PFSK-1 (cell line): ENCODE measurements around the gene USP50.

Experiments used
- FOXP2 ChIP-seq: optimal IDR thresholded peaks from 2 replicates; pipeline ENCODE3; 2011; ENCODE audit warnings: borderline replicate concordance, control low read depth, inconsistent platforms; ENCODE audit not compliant: insufficient read depth; ENCODE audit errors: extremely low read length, extremely low read depth
- POLR2AphosphoS5 ChIP-seq: IDR thresholded peaks from 2 replicates; pipeline ENCODE4 v1.6.1; 2012; ENCODE audit warnings: low read depth, mild to moderate bottlenecking, control low read depth, low read length, moderate library complexity
- SIN3A ChIP-seq: IDR thresholded peaks from 2 replicates; pipeline ENCODE4 v1.6.1; 2012; ENCODE audit warnings: mild to moderate bottlenecking, low read length, moderate library complexity, borderline replicate concordance; ENCODE audit not compliant: insufficient read depth
- TAF1 ChIP-seq: IDR thresholded peaks from 2 replicates; pipeline ENCODE4 v1.6.1; 2012; ENCODE audit warnings: low read length, control low read depth, borderline replicate concordance; ENCODE audit not compliant: insufficient read depth
- TF ChIP-seq, protein P1 (sequence below), 2 experiments: IDR thresholded peaks; 2 replicates each; pipeline versions ENCODE4 v1.6.1 to v1.8.0; 2011 to 2012; ENCODE audit warnings: low read depth in 2 of 2, low read length in 2 of 2, control low read depth in 1 of 2, inconsistent platforms in 1 of 2, mild to moderate bottlenecking in 1 of 2, moderate library complexity in 1 of 2; ENCODE audit not compliant: insufficient read depth in 1 of 2

- TF ChIP-seq POLR2AphosphoS5: no peak
- no peak for TF ChIP-seq TAF1
- TF ChIP-seq, protein P1, sequence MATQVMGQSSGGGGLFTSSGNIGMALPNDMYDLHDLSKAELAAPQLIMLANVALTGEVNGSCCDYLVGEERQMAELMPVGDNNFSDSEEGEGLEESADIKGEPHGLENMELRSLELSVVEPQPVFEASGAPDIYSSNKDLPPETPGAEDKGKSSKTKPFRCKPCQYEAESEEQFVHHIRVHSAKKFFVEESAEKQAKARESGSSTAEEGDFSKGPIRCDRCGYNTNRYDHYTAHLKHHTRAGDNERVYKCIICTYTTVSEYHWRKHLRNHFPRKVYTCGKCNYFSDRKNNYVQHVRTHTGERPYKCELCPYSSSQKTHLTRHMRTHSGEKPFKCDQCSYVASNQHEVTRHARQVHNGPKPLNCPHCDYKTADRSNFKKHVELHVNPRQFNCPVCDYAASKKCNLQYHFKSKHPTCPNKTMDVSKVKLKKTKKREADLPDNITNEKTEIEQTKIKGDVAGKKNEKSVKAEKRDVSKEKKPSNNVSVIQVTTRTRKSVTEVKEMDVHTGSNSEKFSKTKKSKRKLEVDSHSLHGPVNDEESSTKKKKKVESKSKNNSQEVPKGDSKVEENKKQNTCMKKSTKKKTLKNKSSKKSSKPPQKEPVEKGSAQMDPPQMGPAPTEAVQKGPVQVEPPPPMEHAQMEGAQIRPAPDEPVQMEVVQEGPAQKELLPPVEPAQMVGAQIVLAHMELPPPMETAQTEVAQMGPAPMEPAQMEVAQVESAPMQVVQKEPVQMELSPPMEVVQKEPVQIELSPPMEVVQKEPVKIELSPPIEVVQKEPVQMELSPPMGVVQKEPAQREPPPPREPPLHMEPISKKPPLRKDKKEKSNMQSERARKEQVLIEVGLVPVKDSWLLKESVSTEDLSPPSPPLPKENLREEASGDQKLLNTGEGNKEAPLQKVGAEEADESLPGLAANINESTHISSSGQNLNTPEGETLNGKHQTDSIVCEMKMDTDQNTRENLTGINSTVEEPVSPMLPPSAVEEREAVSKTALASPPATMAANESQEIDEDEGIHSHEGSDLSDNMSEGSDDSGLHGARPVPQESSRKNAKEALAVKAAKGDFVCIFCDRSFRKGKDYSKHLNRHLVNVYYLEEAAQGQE (IDR thresholded peaks at IDR 0.05; ENCODE audit: insufficient read depth in 1 of 2, low read depth in 2 of 2, low read length in 2 of 2): no peak
- TF ChIP-seq FOXP2: no peak
- TF ChIP-seq SIN3A: no peak
These were observed 2.1 kb downstream of the USP50 start for GRCh38 chr15:50544368-50544767.
